GM19043 (cell line): ENCODE data around the gene CCNL1.
"Not testable (repeated sequence)": the region's sequence is repeated elsewhere in the genome, so short reads cannot be mapped to it uniquely, and the experiment has no call there.

Experiments
- ATAC-seq: cut with Tn5 transposase; IDR thresholded peaks from one replicate; pipeline ENCODE4 v1.9.1; 2021; ENCODE audit warnings: low read depth; ENCODE audit not compliant: unreplicated experiment

Gene CCNL1

DNA sequence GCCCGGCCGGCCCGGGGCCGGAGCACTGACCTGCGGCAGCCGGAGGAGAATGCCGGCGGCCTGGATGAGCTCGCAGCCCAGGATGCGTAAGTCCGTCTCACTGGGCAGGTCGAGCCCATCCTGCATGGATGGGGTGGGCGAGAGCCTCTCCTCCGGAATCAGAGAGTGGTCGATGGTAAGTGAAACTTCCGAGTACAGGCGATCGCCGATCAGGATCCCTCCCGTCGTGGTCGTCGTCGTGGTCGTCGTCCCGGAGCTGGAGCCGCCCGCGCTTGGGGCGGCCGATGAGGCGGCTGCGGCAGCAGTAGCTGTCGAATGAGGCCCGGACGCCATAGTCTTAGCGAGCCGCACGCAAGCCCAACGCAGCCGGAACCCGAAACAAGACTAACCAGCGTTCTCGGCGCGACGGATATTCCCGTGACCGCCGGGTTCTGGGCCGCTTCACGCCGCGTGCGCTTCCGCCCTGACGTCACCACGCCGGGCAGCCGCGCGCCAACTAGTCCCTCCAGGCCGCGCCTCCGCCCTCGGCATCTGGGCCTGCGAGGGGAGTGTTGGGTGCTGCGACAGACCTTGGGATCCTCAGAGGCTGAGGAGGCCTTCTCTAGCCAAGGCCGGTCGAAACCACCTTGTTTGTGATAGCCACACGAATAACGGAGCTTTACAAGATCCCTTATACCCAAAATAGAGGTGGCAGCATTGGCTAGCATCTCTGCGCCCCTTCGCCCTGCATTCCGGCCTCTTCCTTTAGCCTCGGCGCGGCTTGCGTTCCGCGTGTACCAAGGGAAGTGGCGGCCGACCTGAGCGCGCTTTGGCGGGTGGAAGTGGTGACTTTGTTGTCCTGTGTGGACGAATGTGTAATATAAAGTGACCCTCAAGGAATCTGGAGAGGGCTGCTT lies at the start of gene CCNL1:
TSS of gene CCNL1 (minus strand) at position 386 of the 896 bp plus-strand sequence. CDS start at position 333, 53 bp downstream.
- peak; percentile 79 for ATAC-seq

- ATAC-seq = no peak
Measured at GRCh38 chr3:157204880-157205279, 44.9 kb upstream of the CCNL1 start.

GRCh38 chr3:157204431-157204830 lies 44.5 kb upstream of the CCNL1 start:
- ATAC-seq = no peak

- ATAC-seq = peak; percentile 69
Measured at GRCh38 chr3:157201648-157202278, 41.8 kb upstream of the CCNL1 start.

- ATAC-seq = no peak
Measured at GRCh38 chr3:157199841-157200240, 39.9 kb upstream of the CCNL1 start.

- ATAC-seq = no peak
Measured at GRCh38 chr3:157195965-157196364, 36.0 kb upstream of the CCNL1 start.

DNA sequence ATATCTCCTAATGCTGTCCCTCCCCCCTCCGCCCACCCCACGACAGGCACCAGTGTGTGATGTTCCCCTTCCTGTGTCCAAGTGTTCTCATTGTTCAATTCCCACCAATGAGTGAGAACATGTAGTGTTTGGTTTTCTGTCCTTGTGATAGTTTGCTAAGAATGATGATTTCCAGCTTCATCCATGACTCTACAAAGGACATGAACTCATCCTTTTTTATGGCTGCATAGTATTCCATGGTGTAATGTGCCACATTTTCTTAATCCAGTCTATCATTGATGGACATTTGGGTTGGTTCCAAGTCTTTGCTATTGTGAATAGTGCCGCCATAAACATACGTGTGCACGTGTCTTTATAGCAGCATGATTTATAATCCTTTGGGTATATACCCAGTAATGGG lies 31.2 kb upstream of the CCNL1 start:
- not testable (repeated sequence) for ATAC-seq

- ATAC-seq = no peak
Measured at GRCh38 chr3:157190380-157190872, 30.5 kb upstream of the CCNL1 start.

GRCh38 chr3:157188391-157188790 lies 28.4 kb upstream of the CCNL1 start:
- ATAC-seq = no peak

DNA sequence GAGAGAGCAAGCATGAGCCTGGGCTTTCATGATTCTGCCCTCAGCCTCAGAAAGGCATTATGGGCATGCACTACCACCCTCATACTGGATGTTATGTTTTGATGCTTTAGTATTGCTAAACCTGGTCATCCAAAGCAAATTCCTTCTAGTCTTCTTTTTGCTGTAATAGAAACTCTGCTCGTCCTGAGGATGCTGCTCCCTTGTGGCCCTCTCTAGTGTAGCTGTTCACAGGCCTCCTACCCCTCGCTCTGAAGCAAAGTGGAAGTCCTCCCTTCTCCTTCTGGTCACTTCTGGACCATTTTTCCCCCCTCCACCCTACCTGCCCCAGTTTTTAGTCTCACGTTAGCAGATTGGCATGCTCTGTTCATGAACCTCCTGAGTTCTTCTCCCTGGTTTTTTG lies 22.9 kb upstream of the CCNL1 start:
- ATAC-seq = no peak

- no peak for ATAC-seq
Measured at GRCh38 chr3:157180262-157180661, 20.3 kb upstream of the CCNL1 start.

DNA sequence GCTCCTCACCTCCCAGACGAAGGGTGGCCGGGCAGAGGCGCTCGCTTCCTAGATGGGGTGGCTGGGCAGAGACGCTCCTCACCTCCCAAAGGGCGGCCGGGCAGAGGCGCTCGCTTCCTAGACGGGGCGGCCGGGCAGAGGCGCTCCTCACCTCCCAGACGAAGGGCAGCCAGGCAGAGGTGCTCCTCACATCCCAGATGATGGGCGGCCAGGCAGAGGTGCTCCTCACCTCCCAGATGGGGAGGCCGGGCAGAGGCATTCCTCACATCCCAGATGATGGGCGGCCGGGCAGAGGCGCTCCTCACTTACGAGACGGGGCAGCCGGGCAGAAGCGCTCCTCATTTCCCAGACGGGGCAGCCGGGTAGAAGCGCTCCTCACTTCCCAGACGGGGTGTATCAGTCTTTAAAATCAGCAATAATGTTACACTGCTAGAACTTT lies 19.4 kb upstream of the CCNL1 start:
- no peak for ATAC-seq

- not testable (repeated sequence) for ATAC-seq
Measured at GRCh38 chr3:157178503-157179364, 18.8 kb upstream of the CCNL1 start.

DNA sequence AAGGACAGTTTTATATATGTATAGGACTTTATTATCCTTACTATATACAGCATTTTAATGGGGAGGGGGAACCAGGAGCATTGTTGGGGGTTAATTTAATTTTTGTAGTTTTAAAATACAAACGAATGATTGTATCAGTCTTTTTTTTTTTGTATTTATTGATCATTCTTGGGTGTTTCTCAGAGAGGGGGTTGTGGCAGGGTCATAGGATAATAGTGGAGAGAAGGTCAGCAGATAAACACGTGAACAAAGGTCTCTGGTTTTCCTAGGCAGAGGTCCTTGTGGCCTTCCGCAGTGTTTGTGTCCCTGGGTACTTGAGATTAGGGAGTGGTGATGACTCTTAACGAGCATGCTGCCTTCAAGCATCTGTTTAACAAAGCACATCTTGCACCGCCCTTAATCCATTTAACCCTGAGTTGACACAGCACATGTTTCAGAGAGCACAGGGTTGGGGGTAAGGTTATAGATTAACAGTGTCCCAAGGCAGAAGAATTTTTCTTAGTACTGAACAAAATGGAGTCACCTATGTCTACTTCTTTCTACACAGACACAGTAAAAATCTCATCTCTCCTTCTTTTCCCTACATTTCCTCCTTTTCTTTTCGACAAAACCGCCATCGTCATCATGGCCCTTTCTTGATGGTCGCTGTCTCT lies 18.0 kb upstream of the CCNL1 start:
- ATAC-seq = not testable (repeated sequence)

DNA sequence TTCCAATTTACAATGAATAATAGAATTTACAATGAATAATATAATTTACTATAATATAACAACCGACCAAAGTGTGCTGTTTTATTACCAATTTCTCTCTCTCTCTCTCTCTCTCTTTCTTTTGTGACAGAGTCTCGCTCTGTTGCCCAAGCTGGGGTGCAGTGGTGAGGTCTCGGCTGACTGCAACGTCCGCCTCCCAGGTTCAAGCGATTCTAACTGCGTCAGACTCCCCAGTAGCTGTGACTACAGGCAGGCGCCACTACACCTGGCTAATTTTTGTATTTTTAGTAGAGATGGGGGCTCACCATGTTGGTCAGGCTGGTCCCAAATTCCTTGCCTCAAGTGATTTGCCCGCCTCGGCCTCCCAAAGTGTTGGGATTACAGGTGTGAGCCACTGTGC lies 17.0 kb upstream of the CCNL1 start:
- ATAC-seq = no peak

DNA sequence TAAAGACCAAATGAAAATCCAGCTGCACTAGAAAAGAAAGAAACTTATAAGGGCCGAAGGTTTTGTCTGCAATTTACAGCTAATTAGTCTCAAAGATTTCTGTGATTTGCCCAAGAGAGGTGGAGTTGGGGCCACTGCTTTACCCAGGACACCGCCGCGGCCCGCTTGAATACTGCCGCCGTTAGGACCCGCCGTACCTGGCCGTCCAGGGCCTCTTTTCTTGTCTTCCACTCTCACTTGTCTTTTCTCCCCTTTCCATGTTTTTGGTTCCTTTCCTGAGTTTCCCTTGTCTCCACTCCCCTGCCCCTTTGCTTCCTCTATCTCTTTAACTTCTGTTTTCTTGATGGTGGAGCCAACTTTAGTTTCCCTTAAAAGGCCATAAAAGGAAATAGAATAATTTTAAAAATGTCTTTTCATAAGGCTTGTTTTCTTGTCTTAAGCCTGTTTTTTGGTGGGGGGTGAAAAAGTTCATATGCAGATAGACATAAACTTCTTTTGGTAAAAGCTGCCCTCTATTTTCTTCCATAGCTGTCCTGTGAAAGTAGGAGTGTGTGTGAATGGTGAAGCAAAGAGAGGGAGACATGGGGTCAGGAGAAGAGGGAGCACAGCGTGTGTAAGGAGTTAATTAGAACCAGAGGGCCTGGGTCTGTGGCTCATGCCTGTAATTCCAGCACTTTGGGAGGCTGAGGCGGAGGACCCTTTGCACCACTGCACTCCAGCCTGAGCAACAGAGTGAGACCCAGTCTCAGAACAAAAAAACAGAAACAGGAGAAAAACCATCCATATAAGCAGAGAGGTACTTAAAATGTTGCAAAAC lies 16.0 kb upstream of the CCNL1 start:
- ATAC-seq = no peak

DNA sequence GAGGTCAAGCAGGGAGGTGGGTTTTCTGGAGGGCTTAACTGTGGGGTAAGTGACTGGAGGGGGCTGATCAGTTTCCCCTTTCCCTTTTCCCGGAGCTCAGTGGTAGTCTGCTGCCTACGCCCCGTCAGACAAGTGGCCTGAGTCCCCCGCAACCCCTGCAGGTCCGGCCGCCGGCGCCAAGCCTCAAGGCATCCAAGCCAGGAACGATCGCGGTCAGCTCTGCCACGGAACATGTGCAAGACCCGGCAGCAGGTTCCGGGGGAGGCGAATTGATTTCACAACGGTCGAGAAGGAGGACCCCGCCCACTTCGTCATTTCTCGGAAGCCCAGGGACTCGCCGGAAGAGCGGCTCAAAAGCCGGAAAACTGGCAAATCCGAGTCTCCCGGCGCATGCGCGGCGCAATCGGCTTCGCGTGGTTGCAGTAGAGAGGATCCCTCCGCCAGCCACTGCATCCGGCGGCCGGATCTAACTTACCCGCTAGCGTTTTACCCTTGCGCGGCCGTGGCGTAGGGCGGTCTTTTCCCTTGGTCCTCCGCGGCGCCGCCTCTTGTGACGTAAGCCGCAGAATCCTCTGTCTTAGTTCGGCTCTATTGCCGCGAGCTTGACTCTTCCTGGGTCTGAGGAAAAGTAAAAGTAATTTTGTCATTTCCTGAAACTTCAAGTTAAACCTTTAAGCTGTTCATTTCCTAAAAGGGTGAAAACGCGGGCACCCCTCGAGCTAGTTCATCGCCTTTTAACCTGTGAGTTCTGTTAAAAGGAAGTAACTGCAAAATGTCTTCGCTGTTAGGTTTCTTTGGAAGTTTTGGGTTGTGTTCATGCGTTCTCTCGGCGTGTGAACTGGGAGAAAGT lies 14.9 kb upstream of the CCNL1 start:
- peak; percentile 91 for ATAC-seq

DNA sequence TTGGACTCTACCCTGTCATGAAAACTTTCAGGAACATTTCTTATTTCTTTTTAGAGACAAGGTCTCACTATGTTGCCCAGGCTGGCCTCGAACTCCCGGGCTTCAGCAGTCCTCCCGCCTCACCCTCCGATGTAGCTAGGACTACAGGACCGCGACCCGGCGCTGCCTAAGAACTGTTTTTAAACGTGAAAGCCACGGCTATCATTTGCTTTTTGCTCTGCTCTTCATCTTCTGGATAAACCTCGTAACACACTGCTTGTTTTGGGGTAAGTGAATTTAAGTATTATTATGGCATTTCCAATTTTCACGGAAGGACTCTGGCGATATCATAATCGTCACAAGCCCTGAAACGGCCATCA lies 14.3 kb upstream of the CCNL1 start:
- ATAC-seq = no peak

- ATAC-seq = not testable (repeated sequence)
Measured at GRCh38 chr3:157173343-157173742, 13.4 kb upstream of the CCNL1 start.
